Omental fat pad (tissue), 4 donors: Measurements from ENCODE around the gene TAF10. TPM values are rescaled to one million over a fixed set of nuclear protein-coding genes. Genes with fewer than 3 reads are reported as not detected.

Source experiments
- ATAC-seq: fragments of 150-250 bp; one replicate; pipeline ENCODE4 v1.9.1; 2016; ENCODE audit warnings: mild to moderate bottlenecking, moderate library complexity; ENCODE audit not compliant: low FRiP score
- DNase-seq: peaks from one replicate; pipeline ENCODE4 v3.0.0-alpha.2; 2019; ENCODE audit warnings: low spot score
- CTCF ChIP-seq, 3 donors: fragments of 450-650 bp; IDR thresholded peaks; one replicate each; pipeline ENCODE4 v1.5.1; 2016 to 2017; ENCODE audit warnings: antibody characterized with exemption in 3 of 3, mild to moderate bottlenecking in 3 of 3, moderate library complexity in 2 of 3
- total RNA-seq, 4 donors: library from RNA; depleted of rRNA; stranded (reverse); fragments of >200 nt; gene quantifications; one replicate each; pipeline ENCODE4 v1.1.0, GENCODE V29; 2016

TAF10 gene
- total RNA-seq, 4 donors from 2014 or later: 31.9 to 52.6 (median 37.1) TPM

GRCh38 chr11:6583584-6583983, 28.4 kb downstream of the TAF10 start:
- no peak for DNase-seq
- no peak for TF ChIP-seq CTCF (IDR thresholded peaks at IDR 0.05)
- no peak for ATAC-seq

GRCh38 chr11:6579681-6580080, 32.3 kb downstream of the TAF10 start:
- no peak for TF ChIP-seq CTCF (IDR thresholded peaks at IDR 0.05)
- DNase-seq (no peak), ATAC-seq (no peak)

- ATAC-seq (no peak), DNase-seq (no peak)
- no peak for TF ChIP-seq CTCF (IDR thresholded peaks at IDR 0.05)
These were observed 33.9 kb downstream of the TAF10 start for GRCh38 chr11:6578134-6578533.

- TF ChIP-seq CTCF (IDR thresholded peaks at IDR 0.05): no peak
- DNase-seq (no peak), ATAC-seq (no peak)
These were observed 35.3 kb downstream of the TAF10 start for GRCh38 chr11:6576471-6577373.

- no peak for ATAC-seq
- no peak for TF ChIP-seq CTCF (IDR thresholded peaks at IDR 0.05)
- no peak for DNase-seq
These were observed 37.0 kb downstream of the TAF10 start for GRCh38 chr11:6574816-6575715.

- ATAC-seq: peak; percentile 85
- DNase-seq: no peak
- TF ChIP-seq CTCF (IDR thresholded peaks at IDR 0.05): no peak
These were observed 39.8 kb downstream of the TAF10 start for GRCh38 chr11:6572215-6572614.
